Adrenal gland (tissue), 12 donors: Measurements from ENCODE around the gene CEP41. TPM values are rescaled to one million over a fixed set of nuclear protein-coding genes. Genes with fewer than 3 reads are reported as not detected.
A peak's percentile ranks its signal among the peaks of the same experiment; 100 is the strongest.

Experiments used
- DNase-seq, 7 donors: peaks; one replicate each; pipeline ENCODE4 v3.0.0-alpha.2; 2019 to 2020
- H3K27ac ChIP-seq, 5 donors: fragments of 200-600 bp; sonication (generic) in 4 of 5; 1 replicate in 3 of 5; 2 replicates in 2 of 5; pipeline versions ENCODE4 v1.5.1 to v1.8.0; 2016 to 2020; ENCODE audit warnings: mild to moderate bottlenecking in 1 of 5
- H3K27me3 ChIP-seq: fragments of 200-600 bp; 2 replicates; pipeline ENCODE4 v1.8.0; 2021
- H3K36me3 ChIP-seq, 2 donors: fragments of 200-600 bp; replicated peaks in 1 of 2; 1 replicate in 1 of 2; 2 replicates in 1 of 2; pipeline versions ENCODE4 v1.5.1 to v1.8.0; 2018 to 2022
- H3K4me1 ChIP-seq, 2 donors: fragments of 200-600 bp; replicated peaks in 1 of 2; 1 replicate in 1 of 2; 2 replicates in 1 of 2; pipeline versions ENCODE4 v1.5.1 to v1.8.0; 2018 to 2021
- H3K4me3 ChIP-seq, 4 donors: fragments of 200-600 bp; sonication (generic) in 3 of 4; one replicate each; pipeline ENCODE4 v1.5.1; 2016 to 2018
- H3K9me3 ChIP-seq, 3 donors: fragments of 200-600 bp; sonication (generic) in 1 of 3; replicated peaks in 1 of 3; 1 replicate in 2 of 3; 2 replicates in 1 of 3; pipeline versions ENCODE4 v1.5.1 to v1.8.0; 2016 to 2021
- POLR2A ChIP-seq, 2 donors: fragments of 450-650 bp; IDR thresholded peaks; one replicate each; pipeline ENCODE4 v1.6.1; 2017; ENCODE audit warnings: antibody characterized with exemption in 2 of 2, mild to moderate bottlenecking in 2 of 2, moderate library complexity in 1 of 2
- WGBS, 4 donors: extraction: QIAGEN DNeasy Blood & Tissue Kit in 2 of 4; methylation state at CpG; one replicate each; pipeline versions ENCODE4 v1.1.5 to v1.1.7; 2013 to 2017; 5-methylcytosine and 5-hydroxymethylcytosine counted together
- intact Hi-C, 2 donors: fragments of 100-400 bp; cut with DNase I; formaldehyde crosslinking; loops; one replicate each; pipeline versions ENCODE4 v1.14.1 to v1.15.0; 2022 to 2023
- polyA plus RNA-seq, 3 donors: library from polyadenylated mRNA; stranded (reverse); fragments of 200-250 nt in 2 of 3; fragments of 350-450 nt in 1 of 3; fragmentation: Illumina TruSeq in 1 of 3; extraction: RNeasy Lipid Tissue Mini Kit (QIAGEN cat#74804) in 1 of 3; gene quantifications; one replicate each; pipeline ENCODE4 v1.2.3, GENCODE V29; 2013 to 2014
- total RNA-seq, 9 donors: library from RNA; depleted of rRNA in 4 of 9; stranded (reverse); fragments of >200 nt in 4 of 9; fragments of 120-200 nt in 1 of 9; fragmentation: NEBNext Ultra II Directional in 1 of 9; extraction: Animal tissue kit (Norgen Biotek cat#: 25700) in 1 of 9; gene quantifications; one replicate each; pipeline versions ENCODE4 v1.1.0 to v1.2.4, GENCODE V29; 2013 to 2023
- TF ChIP-seq, protein P1 (sequence below), 6 experiments: fragments of 450-650 bp in 4 of 6; fragments of 200-600 bp in 2 of 6; sonication (generic) in 1 of 6; IDR thresholded peaks; 1 replicate in 5 of 6; 2 replicates in 1 of 6; pipeline versions ENCODE4 v1.5.1 to v1.8.0; 2016 to 2021; ENCODE audit warnings: antibody characterized with exemption in 6 of 6, mild to moderate bottlenecking in 2 of 6, moderate library complexity in 1 of 6
- donor health status: healthy with polysubstance abuse.
- donor health status: Bipolar disorder and iron deficiency.
- donor health status: DM: yes; HTN: yes; CAD: no.
- donor health status: DM: no; HTN: no; CAD: no.
- donor health status: DM: no; HTN: no; CAD: no.
- donor health status: DM: yes; HTN: yes; CAD: no.

The CEP41 gene
- total and polyA plus RNA-seq, 12 donors: 3.9 to 22.9 (median 15.4) TPM

DNA sequence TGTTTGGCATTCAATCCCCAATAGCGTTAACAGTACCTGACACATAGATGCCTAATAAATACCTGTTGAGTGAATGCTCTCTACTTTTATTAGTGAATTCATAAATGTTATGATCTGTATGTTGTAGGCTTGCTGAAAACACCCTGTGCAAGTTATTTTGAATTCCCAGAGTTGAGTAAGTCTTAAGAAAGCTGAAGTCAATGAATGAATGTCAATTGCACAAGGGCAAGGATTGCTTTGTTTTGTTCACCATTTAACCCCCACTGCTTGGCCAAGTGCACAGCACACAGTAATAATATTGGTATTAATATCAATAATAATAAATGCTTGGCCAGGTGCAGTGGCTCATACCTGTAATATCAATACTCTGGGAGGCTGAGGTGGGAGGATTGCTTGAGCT, 50.3 kb downstream of the CEP41 start:
- Histone ChIP-seq H3K9me3 (no peaks in the 10 kb centered on the region), H3K27me3 (no peaks in the 10 kb centered on the region), H3K27ac (no peak overlapping the region), H3K4me3 (no peak overlapping the region), H3K4me1 (peaks cover 0 to 20% of the 10 kb centered on the region in 2 donors), H3K36me3 (no peaks in the 10 kb centered on the region)
- 81 to 91% (median 89%) methylated on average over 1 of the region's 1 CpG for WGBS, 4 donors
- TF ChIP-seq POLR2A (IDR thresholded peaks at IDR 0.05): no peak
- TF ChIP-seq, protein P1, sequence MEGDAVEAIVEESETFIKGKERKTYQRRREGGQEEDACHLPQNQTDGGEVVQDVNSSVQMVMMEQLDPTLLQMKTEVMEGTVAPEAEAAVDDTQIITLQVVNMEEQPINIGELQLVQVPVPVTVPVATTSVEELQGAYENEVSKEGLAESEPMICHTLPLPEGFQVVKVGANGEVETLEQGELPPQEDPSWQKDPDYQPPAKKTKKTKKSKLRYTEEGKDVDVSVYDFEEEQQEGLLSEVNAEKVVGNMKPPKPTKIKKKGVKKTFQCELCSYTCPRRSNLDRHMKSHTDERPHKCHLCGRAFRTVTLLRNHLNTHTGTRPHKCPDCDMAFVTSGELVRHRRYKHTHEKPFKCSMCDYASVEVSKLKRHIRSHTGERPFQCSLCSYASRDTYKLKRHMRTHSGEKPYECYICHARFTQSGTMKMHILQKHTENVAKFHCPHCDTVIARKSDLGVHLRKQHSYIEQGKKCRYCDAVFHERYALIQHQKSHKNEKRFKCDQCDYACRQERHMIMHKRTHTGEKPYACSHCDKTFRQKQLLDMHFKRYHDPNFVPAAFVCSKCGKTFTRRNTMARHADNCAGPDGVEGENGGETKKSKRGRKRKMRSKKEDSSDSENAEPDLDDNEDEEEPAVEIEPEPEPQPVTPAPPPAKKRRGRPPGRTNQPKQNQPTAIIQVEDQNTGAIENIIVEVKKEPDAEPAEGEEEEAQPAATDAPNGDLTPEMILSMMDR (IDR thresholded peaks at IDR 0.05): no peak
- intact Hi-C loops: no loop called here
- no peak for DNase-seq

DNA sequence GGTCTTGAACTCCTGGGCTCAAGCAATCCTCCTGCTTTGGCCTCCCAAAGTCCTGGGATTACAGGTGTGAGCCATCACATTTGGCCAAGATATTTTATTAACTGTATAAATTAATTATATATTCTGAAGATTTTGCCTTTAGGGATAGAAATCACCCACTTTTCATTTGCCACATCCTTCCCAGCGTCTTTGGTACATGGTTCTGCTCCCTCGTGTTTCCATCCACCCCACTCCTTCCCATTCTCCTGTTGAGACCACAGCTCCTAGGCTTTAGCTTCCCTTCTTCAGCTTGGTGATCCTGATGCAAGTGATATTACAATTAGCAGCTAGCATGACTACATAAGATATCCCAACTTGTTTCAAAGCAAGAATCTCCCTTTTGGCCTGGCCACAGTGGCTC, 52.1 kb downstream of the CEP41 start:
- Histone ChIP-seq H3K36me3 (no peaks in the 10 kb centered on the region), H3K4me1 (peaks cover 0 to 19% of the 10 kb centered on the region in 2 donors), H3K27me3 (no peaks in the 10 kb centered on the region), H3K4me3 (no peak overlapping the region), H3K9me3 (no peaks in the 10 kb centered on the region), H3K27ac (no peak overlapping the region)
- no peak for TF ChIP-seq POLR2A (IDR thresholded peaks at IDR 0.05)
- TF ChIP-seq, protein P1 (IDR thresholded peaks at IDR 0.05): no peak
- intact Hi-C loops: loop anchor here in 1 of 2 donors (10.0 kb wide), 1 partner anchor 96 kb away; no protein-coding TSS in a partner anchor
- no peak for DNase-seq
- 71 to 100% (median 90%) methylated on average over 2 of the region's 2 CpGs for WGBS, 4 donors

DNA sequence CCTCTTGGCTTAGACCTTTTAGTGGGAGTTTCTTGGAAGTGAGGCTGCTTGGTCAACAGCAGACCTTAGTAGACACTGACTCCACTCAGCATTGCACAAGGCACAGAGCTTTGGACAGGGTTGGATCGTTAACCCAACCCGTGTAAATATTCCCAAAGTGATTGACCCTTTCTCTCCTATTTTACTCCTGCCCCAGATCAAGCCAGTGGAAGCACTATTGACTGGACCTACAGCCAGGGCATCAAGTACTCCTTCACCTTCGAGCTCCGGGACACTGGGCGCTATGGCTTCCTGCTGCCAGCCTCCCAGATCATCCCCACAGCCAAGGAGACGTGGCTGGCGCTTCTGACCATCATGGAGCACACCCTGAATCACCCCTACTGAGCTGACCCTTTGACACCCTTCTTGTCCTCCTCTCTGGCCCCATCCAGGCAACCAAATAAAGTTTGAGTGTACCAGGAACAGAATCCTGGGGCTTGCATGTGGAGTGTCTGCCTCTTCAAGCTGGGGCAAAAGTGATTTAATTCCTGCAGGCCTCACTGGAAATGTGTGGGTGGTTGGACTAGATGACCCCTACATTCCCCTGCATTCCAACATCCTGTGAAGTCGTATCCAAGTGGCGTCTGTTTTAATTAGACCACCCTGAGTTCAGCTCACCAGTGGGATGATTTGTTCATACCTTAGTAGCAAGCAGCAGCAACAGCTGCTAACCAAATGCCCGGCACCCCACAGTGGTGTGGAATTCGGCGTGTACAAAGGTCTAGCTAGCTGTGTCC, 53.0 kb downstream of the CEP41 start:
- Histone ChIP-seq H3K4me1 (peaks cover 0 to 11% of the 10 kb centered on the region in 2 donors), H3K27ac (peak overlapping the region in 1 of 5 donors; percentile 45), H3K36me3 (no peaks in the 10 kb centered on the region), H3K4me3 (no peak overlapping the region), H3K27me3 (no peaks in the 10 kb centered on the region), H3K9me3 (no peaks in the 10 kb centered on the region)
- TF ChIP-seq POLR2A (IDR thresholded peaks at IDR 0.05): no peak
- TF ChIP-seq, protein P1 (IDR thresholded peaks at IDR 0.05): no peak
- WGBS, 4 donors: 81 to 90% (median 86%) methylated on average over 9 to 12 of the region's 12 CpGs
- peak in 3 of 7 donors; percentile 5 to 43 (median 21) for DNase-seq
- intact Hi-C loops: loop anchor here in 1 of 2 donors (10.0 kb wide), 1 partner anchor 97 kb away; no protein-coding TSS in a partner anchor

DNA sequence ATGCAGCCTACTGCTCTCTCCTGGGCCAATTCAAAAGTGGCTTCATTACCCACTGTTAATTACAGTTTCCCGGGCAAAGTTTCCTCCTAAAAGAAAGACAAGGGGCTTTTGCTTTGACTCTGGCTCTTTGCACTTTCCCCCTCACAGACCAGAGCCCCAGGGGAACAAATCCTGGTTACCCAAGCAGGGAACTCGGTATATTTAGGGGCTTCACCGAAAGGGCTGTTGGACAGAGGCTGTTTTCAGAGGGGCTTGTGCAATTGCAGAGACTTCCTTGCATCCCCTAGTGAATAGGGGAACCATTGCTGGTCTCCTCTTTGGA, 53.5 kb downstream of the CEP41 start:
- no peaks in the 10 kb centered on the region for H3K27me3 ChIP-seq
- peaks cover 0 to 5% of the 10 kb centered on the region in 2 donors for H3K4me1 ChIP-seq
- no peaks in the 10 kb centered on the region for H3K36me3 ChIP-seq
- H3K27ac ChIP-seq: peak overlapping the region in 2 of 5 donors; percentile 45 to 49
- H3K4me3 ChIP-seq: no peak overlapping the region
- 88 to 92% (median 89%) methylated on average over 3 of the region's 3 CpGs for WGBS, 4 donors
- intact Hi-C loops: loop anchor here in 1 of 2 donors (10.0 kb wide), 1 partner anchor 98 kb away; no protein-coding TSS in a partner anchor
- no peak for DNase-seq
- no peak for TF ChIP-seq POLR2A (IDR thresholded peaks at IDR 0.05)
- TF ChIP-seq, protein P1 (IDR thresholded peaks at IDR 0.05): no peak
- no peaks in the 10 kb centered on the region for H3K9me3 ChIP-seq
